SU-DHL-6 (cell line): ENCODE data around the gene PLEKHF1.

Source experiments
- CTCF ChIP-seq: fragments of 200-600 bp; sonication (generic); IDR thresholded peaks from one replicate; pipeline ENCODE4 v1.5.1; 2017; ENCODE audit warnings: antibody characterized with exemption, mild to moderate bottlenecking, low read length, moderate library complexity; ENCODE audit not compliant: insufficient read depth, poor library complexity, severe bottlenecking
- EZH2phosphoT487 ChIP-seq: fragments of 200-600 bp; sonication (generic), shearing (Covaris generic); conservative IDR thresholded peaks from 2 replicates; pipeline ENCODE4 v1.6.1; 2018; ENCODE audit warnings: mild to moderate bottlenecking, antibody characterized with exemption, low read length, moderate library complexity, mixed read lengths

- no peak for TF ChIP-seq EZH2phosphoT487
- TF ChIP-seq CTCF, result no peak
Observed at GRCh38 chr19:29711584-29712132, 46.4 kb downstream of the PLEKHF1 start.
